ENCODE data around the gene WDR86. TPM values are rescaled to one million over a fixed set of nuclear protein-coding genes. Genes with fewer than 3 reads are reported as not detected.

Gene WDR86
- total RNA-seq, 2 donors from 2014 or later = 0.45 TPM; not detected in 1

DNA sequence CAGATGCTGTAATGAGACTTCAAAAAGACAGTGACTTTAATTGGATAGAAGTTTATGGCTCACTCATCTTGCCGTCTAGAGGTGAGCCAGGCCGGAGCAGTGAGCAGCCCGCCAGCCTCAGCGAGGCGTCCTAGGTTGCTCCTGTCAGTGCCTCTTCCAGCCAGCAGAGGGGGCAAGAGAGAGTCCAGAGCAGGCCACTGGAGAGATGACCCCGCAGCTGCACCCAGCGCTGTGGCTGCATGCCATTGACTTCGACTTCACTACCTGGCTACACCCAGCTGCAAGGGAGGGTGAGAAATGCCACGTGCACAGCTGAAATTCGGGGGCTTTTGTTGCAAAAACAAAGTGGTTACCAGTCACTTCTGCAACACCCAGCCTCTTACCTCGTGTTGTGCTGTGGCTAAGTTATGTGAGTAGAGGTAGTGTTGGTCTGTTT lies 41.7 kb downstream of the WDR86 start:
- Mint-ChIP-seq H3K27me3 (no peaks in the 10 kb centered on the region), H3K4me3 (no peak overlapping the region), H3K27ac (no peak overlapping the region), H3K36me3 (ENCODE audit: low read depth) (peaks cover 59% of the 10 kb centered on the region), H3K4me1 (peaks cover 6% of the 10 kb centered on the region), H3K9me3 (no peaks in the 10 kb centered on the region)
- peak; percentile 99 for ATAC-seq (replicated peaks)

DNA sequence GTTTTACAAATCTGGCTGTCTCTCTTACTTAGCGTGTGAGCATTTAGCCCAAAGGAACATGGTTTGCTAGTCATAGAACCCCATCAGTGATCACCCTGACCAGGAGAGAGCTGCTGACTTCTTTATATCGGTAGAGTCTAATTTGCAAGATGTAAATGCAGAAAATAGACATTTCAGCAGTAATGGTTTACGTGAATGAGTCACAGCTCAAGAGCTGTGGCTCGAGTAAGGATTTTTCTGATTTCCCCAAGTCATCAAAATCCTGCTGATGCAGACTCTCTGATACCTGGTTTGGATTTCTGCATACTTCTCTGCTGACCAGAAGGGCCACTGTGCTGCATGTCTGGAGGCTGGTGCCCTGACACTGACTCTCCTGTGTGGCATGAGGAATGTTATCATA lies 42.6 kb downstream of the WDR86 start:
- H3K27me3 Mint-ChIP-seq = no peaks in the 10 kb centered on the region
- H3K4me3 Mint-ChIP-seq = no peak overlapping the region
- no peaks in the 10 kb centered on the region for H3K9me3 Mint-ChIP-seq
- peaks cover 59% of the 10 kb centered on the region for H3K36me3 Mint-ChIP-seq (ENCODE audit: low read depth)
- H3K4me1 Mint-ChIP-seq = peaks cover 6% of the 10 kb centered on the region
- ATAC-seq (replicated peaks) = no peak
- H3K27ac Mint-ChIP-seq = no peak overlapping the region

DNA sequence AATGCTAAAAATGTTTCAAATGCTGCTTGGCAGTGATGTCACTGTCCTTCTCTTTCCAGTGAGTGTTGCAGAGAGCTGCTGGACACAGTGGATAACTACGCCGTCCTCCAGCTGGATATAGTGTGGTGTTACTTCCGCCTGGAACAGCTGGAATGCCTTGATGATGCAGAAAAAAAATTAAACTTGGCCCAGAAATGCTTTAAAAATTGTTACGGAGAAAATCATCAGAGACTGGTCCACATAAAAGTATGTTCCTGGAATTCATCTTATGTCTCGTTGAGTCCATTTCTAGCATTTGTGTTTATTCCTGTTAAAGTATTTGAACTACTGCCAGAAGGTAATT lies 43.0 kb downstream of the WDR86 start:
- H3K27ac Mint-ChIP-seq = no peak overlapping the region
- H3K9me3 Mint-ChIP-seq = no peaks in the 10 kb centered on the region
- no peak for ATAC-seq (replicated peaks)
- peaks cover 6% of the 10 kb centered on the region for H3K4me1 Mint-ChIP-seq
- no peaks in the 10 kb centered on the region for H3K27me3 Mint-ChIP-seq
- peaks cover 60% of the 10 kb centered on the region for H3K36me3 Mint-ChIP-seq (ENCODE audit: low read depth)
- H3K4me3 Mint-ChIP-seq = no peak overlapping the region

DNA sequence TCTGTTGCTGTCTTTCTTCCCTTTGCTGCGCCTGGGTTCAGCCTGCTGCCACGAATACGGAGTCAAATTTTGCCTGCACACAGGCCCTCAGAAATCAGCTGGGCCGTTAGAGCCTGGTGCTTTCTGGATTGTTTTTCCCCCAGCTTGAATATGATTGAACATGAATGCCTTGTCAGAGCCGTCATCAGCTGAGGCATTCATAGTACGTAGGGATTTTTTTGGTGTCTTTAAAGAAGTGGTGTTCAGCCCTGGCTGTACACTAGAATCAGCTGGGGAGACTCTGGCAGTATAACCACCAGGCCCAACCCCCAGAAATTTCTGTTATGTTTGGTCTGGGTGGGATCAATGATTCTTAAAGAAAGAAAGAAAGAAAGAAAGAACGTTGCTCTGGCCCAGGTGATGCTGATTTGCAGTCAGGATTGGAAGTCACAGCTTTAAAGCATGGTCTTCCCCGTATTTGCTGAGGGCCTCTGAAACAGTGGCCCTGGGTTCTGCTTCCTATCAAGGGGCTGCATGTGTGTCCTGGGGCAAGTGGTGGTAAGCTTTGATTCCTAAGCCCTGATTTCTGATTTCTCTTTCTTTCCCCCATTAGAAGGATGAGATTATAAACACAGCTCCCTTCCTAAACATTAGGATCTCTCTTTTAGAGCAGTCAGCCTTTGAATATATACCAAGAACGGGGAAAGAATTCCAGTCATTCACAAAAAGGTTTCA lies 43.5 kb downstream of the WDR86 start:
- Mint-ChIP-seq H3K27me3 (no peaks in the 10 kb centered on the region), H3K36me3 (ENCODE audit: low read depth) (peaks cover 65% of the 10 kb centered on the region), H3K27ac (no peak overlapping the region), H3K9me3 (no peaks in the 10 kb centered on the region), H3K4me1 (peaks cover 6% of the 10 kb centered on the region), H3K4me3 (no peak overlapping the region)
- ATAC-seq (replicated peaks) = no peak

DNA sequence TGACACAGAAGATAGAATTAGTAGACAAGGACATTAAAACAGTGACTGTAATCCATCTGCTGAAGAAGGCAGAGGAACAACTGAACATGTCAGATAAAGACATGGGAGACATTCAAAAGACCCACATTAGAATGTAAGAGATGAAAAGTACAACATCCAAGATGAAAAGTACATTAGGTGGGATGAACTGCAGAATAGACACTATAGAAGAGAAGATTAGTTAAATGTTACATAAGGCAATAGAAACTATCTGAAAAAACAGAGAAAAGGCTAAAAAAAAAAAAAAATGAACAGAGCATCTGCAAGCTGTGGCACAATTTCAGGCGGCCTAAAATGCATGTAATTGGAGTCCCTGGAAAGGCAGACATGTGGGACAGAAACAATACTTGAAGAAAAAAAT lies 46.7 kb downstream of the WDR86 start:
- peaks cover 61% of the 10 kb centered on the region for H3K36me3 Mint-ChIP-seq (ENCODE audit: low read depth)
- H3K27ac Mint-ChIP-seq = no peak overlapping the region
- no peaks in the 10 kb centered on the region for H3K9me3 Mint-ChIP-seq
- H3K27me3 Mint-ChIP-seq = no peaks in the 10 kb centered on the region
- H3K4me1 Mint-ChIP-seq = peaks cover 4% of the 10 kb centered on the region
- ATAC-seq (replicated peaks) = no peak
- H3K4me3 Mint-ChIP-seq = no peak overlapping the region

DNA sequence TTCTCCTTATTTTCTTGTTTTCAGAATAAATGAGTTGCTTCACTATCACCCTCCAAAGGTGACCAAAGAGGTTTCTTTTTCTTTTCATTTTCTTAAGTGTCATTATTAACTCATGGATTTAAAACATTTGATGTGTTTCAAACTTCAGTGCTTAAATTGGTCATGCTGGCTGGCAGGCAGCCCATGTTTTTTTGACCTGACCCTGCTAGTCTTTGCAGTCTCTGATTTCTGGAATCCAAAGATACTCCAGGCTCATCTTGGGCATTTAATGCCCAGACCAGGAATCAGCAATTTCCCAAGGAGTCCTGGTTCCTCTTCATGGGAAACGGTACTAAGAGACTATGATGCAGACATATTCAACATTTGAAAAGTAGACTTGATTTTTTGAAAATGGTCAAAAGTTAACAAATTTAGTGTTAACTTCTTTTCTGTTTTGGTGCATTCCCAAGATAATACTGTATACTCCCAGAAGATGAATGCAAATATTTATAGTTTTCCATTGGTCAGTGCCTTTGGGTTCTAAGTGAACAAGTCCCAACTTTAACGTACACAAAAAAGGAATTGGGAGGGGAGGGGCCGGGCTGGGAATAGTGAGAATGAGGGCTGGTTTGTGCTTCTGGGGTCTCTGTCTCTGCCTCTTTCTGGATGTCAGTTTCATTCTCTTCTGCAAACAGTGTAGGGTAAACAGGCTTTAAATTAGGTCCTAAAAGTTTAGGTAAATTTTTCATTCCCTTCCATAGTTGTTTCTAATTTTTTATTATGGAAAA lies 48.5 kb downstream of the WDR86 start:
- no peak overlapping the region for H3K27ac Mint-ChIP-seq
- no peaks in the 10 kb centered on the region for H3K9me3 Mint-ChIP-seq
- H3K4me1 Mint-ChIP-seq = no peaks in the 10 kb centered on the region
- H3K4me3 Mint-ChIP-seq = no peak overlapping the region
- no peaks in the 10 kb centered on the region for H3K27me3 Mint-ChIP-seq
- no peak for ATAC-seq (replicated peaks)
- peaks cover 74% of the 10 kb centered on the region for H3K36me3 Mint-ChIP-seq (ENCODE audit: low read depth)

DNA sequence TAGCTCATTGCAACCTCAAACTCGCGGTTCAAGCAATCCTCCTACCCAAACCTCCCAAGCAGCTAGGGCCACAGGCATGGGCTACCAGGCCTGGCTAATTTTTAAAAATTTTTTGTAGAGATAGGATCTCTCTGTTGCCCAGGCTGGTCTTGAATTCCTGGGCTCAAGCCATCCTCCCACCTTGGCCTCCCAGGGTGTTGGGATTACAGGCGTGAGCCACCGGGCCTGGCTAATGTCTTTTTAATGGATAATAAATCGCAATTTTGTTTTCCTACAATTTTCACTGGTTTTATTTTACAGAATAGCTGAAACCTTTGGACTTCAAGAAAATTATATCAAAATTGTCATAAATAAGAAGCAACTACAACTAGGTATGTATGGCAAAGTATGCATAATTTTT lies 57.3 kb downstream of the WDR86 start:
- no peaks in the 10 kb centered on the region for H3K27me3 Mint-ChIP-seq
- no peak for ATAC-seq (replicated peaks)
- H3K4me3 Mint-ChIP-seq = peak overlapping the region; percentile 76
- H3K27ac Mint-ChIP-seq = peak overlapping the region; percentile 85
- H3K4me1 Mint-ChIP-seq = peaks cover 17% of the 10 kb centered on the region
- no peaks in the 10 kb centered on the region for H3K9me3 Mint-ChIP-seq
- peaks cover 93% of the 10 kb centered on the region for H3K36me3 Mint-ChIP-seq (ENCODE audit: low read depth)

DNA sequence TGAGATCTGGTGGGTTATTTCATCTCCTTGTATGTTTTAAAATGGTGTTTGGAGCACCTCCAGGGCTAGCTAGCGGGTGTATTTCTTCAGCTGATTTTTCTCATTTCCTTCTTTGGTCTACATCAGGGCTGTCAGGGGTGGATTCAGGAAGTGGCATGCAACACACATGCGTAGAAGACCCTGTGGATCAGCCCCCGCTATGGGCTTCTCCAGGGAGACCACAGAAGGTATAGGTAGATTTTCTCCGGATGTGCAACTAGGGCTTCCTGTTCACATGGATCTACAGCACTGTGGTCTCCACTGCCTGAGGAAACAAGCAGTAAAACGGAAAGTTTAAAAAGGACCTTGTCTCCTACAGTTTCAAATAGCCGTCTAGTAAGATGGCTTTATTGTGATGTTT lies 57.9 kb downstream of the WDR86 start:
- Mint-ChIP-seq H3K36me3 (ENCODE audit: low read depth) (peaks cover 93% of the 10 kb centered on the region), H3K4me3 (peak overlapping the region; percentile 76), H3K27me3 (no peaks in the 10 kb centered on the region), H3K4me1 (peaks cover 17% of the 10 kb centered on the region), H3K27ac (peak overlapping the region; percentile 85), H3K9me3 (no peaks in the 10 kb centered on the region)
- peak; percentile 56 for ATAC-seq (replicated peaks)

DNA sequence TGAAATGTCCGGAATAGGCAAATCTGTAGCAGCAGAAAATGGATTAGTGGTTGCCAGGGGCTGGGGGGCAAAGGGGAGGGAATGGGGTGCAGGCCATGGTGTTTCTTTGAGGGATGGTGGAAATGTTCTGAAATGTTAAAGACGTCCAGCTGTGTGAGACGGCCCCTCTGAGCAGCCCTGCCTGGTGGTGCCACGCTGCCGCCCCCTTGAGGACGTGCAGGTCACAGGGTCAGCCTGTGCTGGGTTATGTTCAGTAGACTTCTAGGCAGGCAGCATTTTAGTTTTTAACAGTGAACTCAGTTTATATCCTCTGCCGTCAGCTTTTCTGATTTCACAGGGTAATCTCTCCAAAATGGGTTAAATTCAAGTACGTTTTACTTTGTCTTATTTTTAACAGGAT lies 58.8 kb downstream of the WDR86 start:
- Mint-ChIP-seq H3K36me3 (ENCODE audit: low read depth) (peaks cover 93% of the 10 kb centered on the region), H3K4me1 (peaks cover 17% of the 10 kb centered on the region), H3K9me3 (no peaks in the 10 kb centered on the region), H3K4me3 (peak overlapping the region; percentile 76), H3K27ac (peak overlapping the region; percentile 85), H3K27me3 (no peaks in the 10 kb centered on the region)
- ATAC-seq (replicated peaks) = no peak

DNA sequence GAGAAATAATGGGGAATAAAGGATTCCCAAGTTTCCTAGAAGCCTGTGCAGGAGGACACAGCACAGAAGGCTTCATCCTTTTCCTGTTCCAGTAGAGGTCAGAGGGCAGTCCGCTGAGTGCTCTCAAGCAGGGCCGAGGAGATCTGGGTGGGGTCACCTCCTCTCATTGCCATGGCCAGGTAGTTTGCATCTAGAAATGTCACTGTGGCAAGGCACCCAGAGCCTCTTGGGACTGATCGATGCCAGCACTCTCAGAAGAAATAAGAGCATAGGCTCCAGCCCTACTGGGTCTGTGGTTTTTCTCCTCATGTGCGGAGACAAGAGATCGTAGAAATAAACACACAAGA lies 60.4 kb downstream of the WDR86 start:
- peaks cover 87% of the 10 kb centered on the region for H3K36me3 Mint-ChIP-seq (ENCODE audit: low read depth)
- no peaks in the 10 kb centered on the region for H3K27me3 Mint-ChIP-seq

DNA sequence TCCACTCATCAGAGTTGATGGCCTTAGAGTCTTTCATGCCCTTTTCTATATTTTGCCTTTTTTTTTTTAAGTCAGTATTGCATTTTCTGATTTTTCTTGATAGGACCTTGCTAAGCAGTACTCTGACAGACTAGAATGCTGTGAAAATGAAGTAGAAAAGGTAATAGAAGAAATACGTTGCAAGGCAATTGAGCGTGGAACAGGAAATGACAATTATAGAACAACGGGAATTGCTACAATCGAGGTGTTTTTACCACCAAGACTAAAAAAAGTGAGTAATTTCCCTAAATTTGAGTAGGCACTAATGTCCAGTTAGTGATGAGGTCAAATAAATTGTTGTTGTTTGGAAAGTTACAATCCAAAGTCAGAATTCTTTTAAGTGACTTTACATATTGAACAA lies 60.9 kb downstream of the WDR86 start:
- H3K4me1 Mint-ChIP-seq = peaks cover 17% of the 10 kb centered on the region
- no peak for ATAC-seq (replicated peaks)
- no peaks in the 10 kb centered on the region for H3K27me3 Mint-ChIP-seq
- no peaks in the 10 kb centered on the region for H3K9me3 Mint-ChIP-seq
- peak overlapping the region; percentile 85 for H3K27ac Mint-ChIP-seq
- H3K4me3 Mint-ChIP-seq = peak overlapping the region; percentile 76
- peaks cover 82% of the 10 kb centered on the region for H3K36me3 Mint-ChIP-seq (ENCODE audit: low read depth)

More for the DNA sequence above, 60.4 kb downstream of the WDR86 start:
- Mint-ChIP-seq H3K27ac (peak overlapping the region; percentile 85), H3K9me3 (no peaks in the 10 kb centered on the region), H3K4me3 (peak overlapping the region; percentile 76), H3K4me1 (peaks cover 17% of the 10 kb centered on the region)
- ATAC-seq (replicated peaks) = peak; percentile 43

DNA sequence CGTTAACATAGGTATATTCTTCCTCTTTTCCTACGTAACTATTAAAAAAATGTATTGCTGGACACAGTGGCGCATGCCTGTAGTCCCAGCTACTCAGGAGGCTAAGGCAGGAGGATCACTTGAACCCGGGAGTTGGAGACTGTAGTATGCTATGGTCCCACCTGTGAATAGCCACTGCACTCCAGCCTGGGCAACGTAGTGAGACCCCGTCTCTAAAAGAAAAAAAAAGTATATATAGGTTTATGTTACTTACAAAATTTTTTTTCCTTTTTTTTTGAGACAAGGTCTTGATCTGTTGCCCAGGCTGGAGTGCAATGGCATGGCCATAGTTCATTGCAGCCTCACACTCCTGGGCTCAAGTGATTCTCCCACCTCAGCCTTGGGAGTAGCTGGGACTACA lies 62.6 kb downstream of the WDR86 start:
- ATAC-seq (replicated peaks) = no peak
- Mint-ChIP-seq H3K27me3 (no peaks in the 10 kb centered on the region), H3K9me3 (no peaks in the 10 kb centered on the region), H3K4me3 (no peak overlapping the region), H3K4me1 (peaks cover 23% of the 10 kb centered on the region), H3K27ac (no peak overlapping the region), H3K36me3 (ENCODE audit: low read depth) (peaks cover 81% of the 10 kb centered on the region)

DNA sequence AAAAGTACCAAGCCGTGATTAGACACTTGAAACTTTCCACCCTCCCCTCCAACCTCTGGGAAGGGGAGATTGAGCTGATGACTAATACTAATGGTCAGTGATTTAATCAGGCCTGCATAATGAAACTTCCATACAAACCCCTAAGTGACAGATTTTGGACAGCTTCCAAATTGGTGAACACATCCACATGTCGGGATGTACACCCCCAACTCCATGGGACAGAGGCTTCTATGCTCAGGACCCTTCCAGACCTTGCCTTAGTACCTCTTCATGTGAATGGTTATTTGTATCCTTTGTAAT lies 63.4 kb downstream of the WDR86 start:
- H3K9me3 Mint-ChIP-seq = no peaks in the 10 kb centered on the region
- H3K36me3 Mint-ChIP-seq (ENCODE audit: low read depth) = peaks cover 74% of the 10 kb centered on the region
- no peak for ATAC-seq (replicated peaks)
- H3K27ac Mint-ChIP-seq = no peak overlapping the region
- H3K4me3 Mint-ChIP-seq = peak overlapping the region; percentile 4
- H3K27me3 Mint-ChIP-seq = no peaks in the 10 kb centered on the region
- H3K4me1 Mint-ChIP-seq = peaks cover 15% of the 10 kb centered on the region

DNA sequence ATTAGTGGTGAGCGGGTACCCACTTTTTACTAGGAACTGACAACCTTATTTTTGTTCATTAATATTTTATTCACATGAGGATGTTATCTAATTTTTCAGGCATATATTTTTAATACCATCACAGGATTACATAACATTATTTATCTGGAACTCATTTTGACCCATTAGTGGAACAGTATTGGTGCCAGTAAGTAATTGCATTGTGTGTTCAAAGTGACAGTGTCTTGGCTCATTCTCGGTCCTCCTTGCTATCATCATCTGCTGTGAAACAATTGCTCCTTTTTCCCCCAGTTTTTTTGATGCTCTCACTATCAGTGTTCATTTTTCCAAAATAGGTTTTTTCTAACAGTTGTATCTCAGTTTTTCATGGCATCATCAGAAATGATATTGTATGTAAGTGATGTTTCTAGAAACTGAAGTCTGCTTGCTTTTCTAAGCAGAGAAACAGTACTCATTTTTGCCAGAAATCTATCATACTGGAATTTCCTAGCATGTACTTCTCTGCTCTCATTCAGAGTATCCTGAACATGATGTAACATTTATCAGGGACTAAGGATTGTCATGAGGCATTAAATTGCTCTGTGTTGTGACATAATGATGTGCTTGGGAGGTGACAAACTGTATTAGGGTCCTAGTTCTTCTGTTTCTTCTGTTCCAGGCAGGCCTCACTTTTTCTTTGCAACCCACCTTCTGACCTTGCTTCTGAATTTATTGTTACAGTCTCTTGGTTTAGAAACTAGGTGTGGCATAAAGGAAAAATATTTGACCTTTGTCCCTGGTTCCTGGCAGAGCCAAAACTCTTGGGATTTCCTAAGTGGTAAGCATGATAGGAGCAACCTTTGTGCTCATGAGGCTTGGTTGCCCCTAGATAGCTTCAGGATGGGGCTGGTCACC lies 64.0 kb downstream of the WDR86 start:
- peak overlapping the region; percentile 4 for H3K4me3 Mint-ChIP-seq
- no peaks in the 10 kb centered on the region for H3K9me3 Mint-ChIP-seq
- no peak for ATAC-seq (replicated peaks)
- H3K4me1 Mint-ChIP-seq = peaks cover 12% of the 10 kb centered on the region
- H3K27me3 Mint-ChIP-seq = no peaks in the 10 kb centered on the region
- H3K36me3 Mint-ChIP-seq (ENCODE audit: low read depth) = peaks cover 68% of the 10 kb centered on the region
- H3K27ac Mint-ChIP-seq = peak overlapping the region; percentile 17

DNA sequence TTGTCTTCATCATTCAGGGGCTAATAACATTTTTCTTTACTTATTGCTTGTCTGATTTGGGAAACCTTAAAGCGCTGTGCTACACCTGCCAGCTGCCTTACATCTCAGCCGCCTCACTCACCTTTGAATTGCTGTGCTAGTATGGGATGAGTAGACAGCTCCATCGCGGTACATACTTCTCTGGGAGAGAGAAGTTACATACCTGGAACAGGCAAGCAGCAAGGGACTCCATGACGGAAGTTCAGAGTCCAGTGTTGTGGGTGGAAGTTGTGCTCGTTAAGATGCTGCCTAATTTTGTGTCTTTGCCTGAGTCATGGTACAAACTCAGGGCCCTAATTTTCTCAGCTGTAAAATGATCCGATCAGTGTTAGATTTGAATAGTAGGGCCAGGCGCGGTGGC lies 66.3 kb downstream of the WDR86 start:
- peak overlapping the region; percentile 74 for H3K27ac Mint-ChIP-seq
- H3K4me3 Mint-ChIP-seq = peak overlapping the region; percentile 78
- H3K36me3 Mint-ChIP-seq (ENCODE audit: low read depth) = peaks cover 49% of the 10 kb centered on the region
- no peak for ATAC-seq (replicated peaks)
- peaks cover 27% of the 10 kb centered on the region for H3K4me1 Mint-ChIP-seq
- H3K27me3 Mint-ChIP-seq = no peaks in the 10 kb centered on the region
- peaks cover 4% of the 10 kb centered on the region for H3K9me3 Mint-ChIP-seq
